Natural killer cell (primary cell): Measurements from ENCODE around the gene AQP6. TPM values are rescaled to one million over a fixed set of nuclear protein-coding genes. Genes with fewer than 3 reads are reported as not detected.

Experiments used
- ATAC-seq, 3 donors: fragments of 150-1000 bp in 2 of 3; fragments of 200-7000 bp in 1 of 3; cut with Tn5 transposase; 1 replicate in 1 of 3; 2 replicates in 2 of 3; pipeline ENCODE4 v1.10.0; 2021; ENCODE audit warnings: mild to moderate bottlenecking in 2 of 3, moderate library complexity in 2 of 3
- DNase-seq, 2 donors: peaks; one replicate each; pipeline versions ENCODE4 v3.0.0 to v3.0.0-alpha.2; 2013 to 2021; ENCODE audit warnings: mixed read lengths in 1 of 2
- H3K27ac ChIP-seq: one replicate; pipeline ENCODE4 v1.5.1; 2013; ENCODE audit warnings: mild to moderate bottlenecking, low read length
- H3K27me3 ChIP-seq: one replicate; pipeline ENCODE4 v1.6.1; 2013; ENCODE audit warnings: low read length; ENCODE audit not compliant: control insufficient read depth, insufficient read depth
- H3K36me3 ChIP-seq: one replicate; pipeline ENCODE4 v1.6.1; 2013; ENCODE audit warnings: low read length; ENCODE audit not compliant: control insufficient read depth, insufficient read depth
- H3K4me1 ChIP-seq: one replicate; pipeline ENCODE4 v1.6.1; 2013; ENCODE audit warnings: low read length; ENCODE audit not compliant: control insufficient read depth, insufficient read depth
- H3K4me3 ChIP-seq: one replicate; pipeline ENCODE4 v1.5.1; 2013; ENCODE audit warnings: low read length
- H3K9me3 ChIP-seq: one replicate; pipeline ENCODE4 v1.6.1; 2013; ENCODE audit warnings: low read length; ENCODE audit not compliant: control insufficient read depth, insufficient read depth
- H3K27ac Mint-ChIP-seq, 2 donors: one replicate each; pipeline ENCODE4 v1.8.0; 2022; ENCODE audit warnings: mild to moderate bottlenecking in 2 of 2, mixed read lengths in 2 of 2, moderate library complexity in 1 of 2
- H3K27me3 Mint-ChIP-seq, 2 donors: one replicate each; pipeline ENCODE4 v1.8.0; 2022; ENCODE audit warnings: low read depth in 2 of 2, mixed read lengths in 2 of 2
- H3K36me3 Mint-ChIP-seq: one replicate; pipeline ENCODE4 v1.8.0; 2022; ENCODE audit warnings: mixed read lengths
- H3K4me1 Mint-ChIP-seq, 2 donors: one replicate each; pipeline ENCODE4 v1.8.0; 2022; ENCODE audit warnings: mixed read lengths in 2 of 2
- H3K4me3 Mint-ChIP-seq: one replicate; pipeline ENCODE4 v1.8.0; 2022; ENCODE audit warnings: mild to moderate bottlenecking, moderate library complexity, mixed read lengths
- H3K9me3 Mint-ChIP-seq, 2 donors: one replicate each; pipeline ENCODE4 v1.8.0; 2022; ENCODE audit warnings: mixed read lengths in 2 of 2
- CTCF ChIP-seq: fragments of 200-600 bp; IDR thresholded peaks from one replicate; pipeline ENCODE4 v1.8.0; 2022; ENCODE audit warnings: antibody characterized with exemption
- WGBS: methylation state at CpG from one replicate; pipeline ENCODE4 v1.1.7; 2013; ENCODE audit warnings: missing lambda C conversion rate; ENCODE audit not compliant: insufficient coverage; 5-methylcytosine and 5-hydroxymethylcytosine counted together
- intact Hi-C: fragments of 100-400 bp; cut with micrococcal nuclease; formaldehyde crosslinking; loops from one replicate; pipeline ENCODE4 v1.14.2; 2022
- total RNA-seq, 4 donors: library from RNA; stranded (reverse); fragments of 120-200 nt in 1 of 4; gene quantifications; one replicate each; pipeline versions ENCODE4 v1.2.3 to v1.2.4, GENCODE V29; 2013 to 2022

The AQP6 gene
- total RNA-seq, 3 donors from 2014 or later (not counting 1 experiment from before 2014, with no cell fraction given): not detected

- Histone ChIP-seq H3K27ac (no peak overlapping the region), H3K27me3 (no peaks in the 10 kb centered on the region), H3K4me3 (no peak overlapping the region), H3K36me3 (no peaks in the 10 kb centered on the region), H3K4me1 (no peaks in the 10 kb centered on the region), H3K9me3 (no peaks in the 10 kb centered on the region)
- Mint-ChIP-seq H3K9me3 (no peaks in the 10 kb centered on the region), H3K27me3 (peaks cover 3 to 8% of the 10 kb centered on the region in 2 donors), H3K36me3 (no peaks in the 10 kb centered on the region), H3K4me1 (no peaks in the 10 kb centered on the region), H3K4me3 (no peak overlapping the region), H3K27ac (no peak overlapping the region)
- intact Hi-C loops: no loop called here
- ATAC-seq: no peak
- DNase-seq: no peak
- 91% methylated on average over 7 of the region's 7 CpGs for WGBS
- TF ChIP-seq CTCF: no peak
Measured at GRCh38 chr12:49929581-49929980, 43.2 kb upstream of the AQP6 start.

- ATAC-seq (no peak), DNase-seq (no peak)
- intact Hi-C loops: no loop called here
- no peak overlapping the region for H3K4me3 Mint-ChIP-seq
- Histone ChIP-seq H3K9me3 (no peaks in the 10 kb centered on the region), H3K4me1 (no peaks in the 10 kb centered on the region), H3K27ac (no peak overlapping the region), H3K27me3 (no peaks in the 10 kb centered on the region), H3K36me3 (no peaks in the 10 kb centered on the region), H3K4me3 (no peak overlapping the region)
- no peaks in the 10 kb centered on the region for H3K36me3 Mint-ChIP-seq
- H3K4me1 Mint-ChIP-seq: no peaks in the 10 kb centered on the region
- 86% methylated on average over 1 of the region's 3 CpGs for WGBS
- no peaks in the 10 kb centered on the region for H3K9me3 Mint-ChIP-seq
- no peak for TF ChIP-seq CTCF
- no peak overlapping the region for H3K27ac Mint-ChIP-seq
- H3K27me3 Mint-ChIP-seq: peaks cover 7 to 10% of the 10 kb centered on the region in 2 donors
Measured at GRCh38 chr12:49930515-49931288, 42.0 kb upstream of the AQP6 start.

GRCh38 chr12:49932023-49932422, 40.7 kb upstream of the AQP6 start:
- no peaks in the 10 kb centered on the region for H3K36me3 ChIP-seq
- no peak overlapping the region for H3K4me3 Mint-ChIP-seq
- intact Hi-C loops: no loop called here
- H3K4me1 ChIP-seq: no peaks in the 10 kb centered on the region
- DNase-seq (no peak), ATAC-seq (no peak)
- WGBS: 81% methylated on average over 7 of the region's 7 CpGs
- H3K9me3 ChIP-seq: no peaks in the 10 kb centered on the region
- no peaks in the 10 kb centered on the region for H3K27me3 ChIP-seq
- no peaks in the 10 kb centered on the region for H3K36me3 Mint-ChIP-seq
- H3K9me3 Mint-ChIP-seq: no peaks in the 10 kb centered on the region
- H3K4me1 Mint-ChIP-seq: no peaks in the 10 kb centered on the region
- H3K27ac Mint-ChIP-seq: no peak overlapping the region
- no peak overlapping the region for H3K4me3 ChIP-seq
- H3K27ac ChIP-seq: no peak overlapping the region
- peaks cover 7 to 10% of the 10 kb centered on the region in 2 donors for H3K27me3 Mint-ChIP-seq
- no peak for TF ChIP-seq CTCF
